Measurements from ENCODE around the gene SCFD1.
"Not testable (repeated sequence)": the region's sequence is repeated elsewhere in the genome, so short reads cannot be mapped to it uniquely, and the experiment has no call there.

SCFD1 gene

DNA sequence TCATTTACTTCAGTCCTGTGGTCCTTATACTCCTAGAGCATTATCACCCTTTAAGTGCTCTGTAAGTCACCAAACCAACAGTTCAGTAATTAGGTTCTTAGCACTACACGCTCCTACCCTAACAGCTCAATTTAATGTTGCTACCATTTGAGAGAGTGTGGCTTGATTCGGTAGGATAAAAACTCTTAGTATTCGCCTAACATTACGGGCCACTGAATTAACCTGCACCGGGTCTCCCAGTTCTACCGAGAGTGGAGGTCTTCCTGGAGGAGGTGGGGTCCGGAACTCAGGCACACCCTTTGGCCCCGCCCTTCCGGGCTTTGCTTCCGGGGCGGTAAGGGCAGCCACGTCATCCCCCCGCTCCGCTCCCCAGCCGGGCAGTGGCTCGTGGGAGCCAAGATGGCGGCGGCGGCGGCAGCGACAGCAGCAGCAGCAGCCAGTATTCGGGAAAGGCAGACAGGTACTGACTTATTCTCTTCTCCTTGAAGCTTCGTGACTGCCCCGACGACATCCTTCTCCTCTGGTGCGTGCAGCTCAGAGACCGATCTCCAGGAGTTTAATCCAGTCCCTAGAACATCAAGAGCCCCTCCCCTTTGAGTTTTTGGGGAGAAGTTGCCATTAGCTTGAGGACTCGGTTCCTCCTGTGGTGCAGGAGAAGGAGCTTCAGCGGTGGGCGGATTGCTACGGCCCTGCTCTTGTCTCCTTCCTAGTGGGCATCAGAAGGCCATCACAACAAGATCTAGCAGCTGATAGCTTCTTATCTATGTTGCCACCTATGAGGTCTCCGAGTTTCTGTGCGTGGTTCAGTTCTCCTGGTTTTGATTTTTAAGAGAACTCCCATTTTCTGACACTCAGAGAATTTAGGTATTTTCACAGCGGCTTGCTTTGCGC, at the start of gene SCFD1:
Gene SCFD1 (plus strand): TSS at position 380 of the 891 bp plus-strand sequence. CDS start 20 bp downstream, at position 400.
- DNase-seq, result peak; percentile 91 to 95

- DNase-seq, result no peak
These were observed 49.3 kb upstream of the SCFD1 start for GRCh38 chr14:30572771-30573170.

DNA sequence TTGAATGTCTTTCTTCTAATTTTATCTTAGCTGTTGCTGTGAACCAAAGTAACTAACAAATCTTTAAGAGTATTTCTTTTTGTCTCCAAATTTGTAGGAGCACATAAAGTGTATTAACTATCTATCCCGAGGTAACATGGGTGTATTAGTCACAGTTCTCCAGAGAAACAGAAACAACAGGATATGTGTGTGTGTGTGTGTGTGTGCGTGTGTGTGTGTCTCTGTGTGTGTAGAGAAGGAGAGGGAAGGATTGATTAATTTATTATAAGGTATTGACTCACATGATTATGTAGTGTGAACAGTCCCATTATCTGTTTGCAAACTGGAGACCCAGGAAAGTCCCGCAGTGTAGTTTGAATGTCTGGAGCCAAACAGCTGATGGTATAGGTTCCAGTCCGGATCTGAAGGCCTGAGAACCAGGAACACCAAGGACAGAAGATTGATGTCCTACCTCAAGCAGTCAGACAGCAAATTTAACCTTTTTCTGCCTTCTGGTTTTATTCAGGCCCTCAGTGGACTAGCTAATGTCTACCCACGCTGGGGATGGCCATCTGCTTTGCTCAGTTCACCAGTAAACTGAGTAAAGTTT, 48.8 kb upstream of the SCFD1 start:
- no peak for DNase-seq

GRCh38 chr14:30573966-30574365, 48.2 kb upstream of the SCFD1 start:
- no peak for DNase-seq

DNA sequence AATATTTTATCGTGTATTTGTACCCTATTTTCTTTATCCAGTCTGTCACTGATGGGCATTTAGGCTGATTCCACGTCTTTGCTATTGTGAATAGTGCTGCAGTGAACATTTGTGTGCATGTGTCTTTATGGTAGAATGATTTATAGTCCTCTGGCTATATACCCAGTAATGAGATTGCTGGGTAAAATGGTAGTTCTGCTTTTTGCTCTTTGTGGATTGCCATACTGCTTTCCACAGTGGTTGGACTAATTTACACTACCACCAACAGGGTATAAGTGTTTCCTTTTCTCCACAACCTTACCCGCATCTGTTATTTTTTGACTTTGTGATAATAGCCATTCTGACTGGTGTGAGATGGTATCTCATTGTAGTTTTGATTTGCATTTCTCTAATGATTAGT, 47.3 kb upstream of the SCFD1 start:
- not testable (repeated sequence) for DNase-seq

- not testable (repeated sequence) for DNase-seq
These were observed 45.8 kb upstream of the SCFD1 start for GRCh38 chr14:30576333-30576732.

DNA sequence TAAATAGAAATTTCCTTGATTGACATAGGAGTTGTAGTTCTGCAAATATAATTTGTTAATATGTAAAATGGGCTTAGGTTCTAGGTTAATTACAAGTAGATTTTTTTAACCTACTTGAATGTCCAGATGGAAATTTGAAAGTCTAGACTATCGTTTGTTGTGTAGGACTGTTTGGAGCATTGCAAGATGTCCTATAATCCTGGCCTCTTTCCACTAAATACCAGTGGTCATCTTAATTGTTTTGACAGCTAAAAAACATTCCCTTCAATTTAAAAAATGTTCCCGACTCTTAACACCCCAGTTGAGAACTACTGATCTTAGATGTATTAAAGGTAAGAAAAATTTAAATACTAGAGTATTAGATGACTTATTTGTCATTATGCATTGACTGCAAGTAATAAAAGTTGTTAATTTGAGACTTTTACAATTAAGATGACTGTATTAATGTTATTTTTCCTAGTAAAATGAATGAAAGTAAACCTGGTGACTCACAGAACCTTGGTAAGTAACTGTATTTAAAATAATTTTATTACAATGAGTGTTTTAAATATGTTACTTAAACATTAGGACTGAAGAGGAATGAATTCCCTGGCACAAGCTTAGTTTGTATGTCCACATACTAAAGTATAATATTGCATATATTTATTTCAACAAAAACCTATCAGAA, 41.4 kb upstream of the SCFD1 start:
- no peak for DNase-seq

DNA sequence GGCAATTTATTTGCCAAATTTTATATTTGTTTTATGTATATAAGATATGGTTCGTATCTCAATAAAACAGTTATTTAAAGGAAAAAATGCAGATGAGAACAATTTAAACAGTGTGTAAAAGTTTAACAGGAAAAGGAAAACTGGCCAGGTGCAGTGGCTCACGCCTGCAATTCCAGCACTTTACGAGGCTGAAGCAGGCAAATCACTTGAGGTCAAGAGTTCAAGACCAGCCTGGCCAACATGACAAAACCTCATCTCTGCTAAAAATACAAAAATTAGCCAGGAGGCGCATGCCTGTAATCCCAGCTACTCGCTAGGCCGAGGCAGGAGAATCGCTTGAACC, 40.9 kb upstream of the SCFD1 start:
- no peak for DNase-seq

DNA sequence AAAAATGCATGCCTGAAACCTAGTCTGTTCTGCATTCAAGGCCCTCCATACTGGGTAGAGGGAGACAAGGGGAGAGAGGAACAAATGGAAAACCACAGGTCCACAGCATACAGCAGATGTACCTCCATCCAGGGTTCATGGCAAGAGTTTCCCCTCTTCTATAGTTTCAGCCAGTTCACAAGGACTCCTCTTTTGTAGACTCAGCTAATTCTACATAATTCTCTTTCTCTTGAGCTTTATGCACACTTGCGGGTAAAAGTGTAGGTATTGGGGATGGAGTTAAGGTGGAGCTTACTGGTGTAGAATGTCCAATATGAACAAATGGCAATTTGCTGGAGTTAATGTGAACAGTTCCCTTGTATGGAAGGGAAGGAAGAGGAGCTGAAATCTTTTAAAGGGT, 39.7 kb upstream of the SCFD1 start:
- DNase-seq, result no peak

DNA sequence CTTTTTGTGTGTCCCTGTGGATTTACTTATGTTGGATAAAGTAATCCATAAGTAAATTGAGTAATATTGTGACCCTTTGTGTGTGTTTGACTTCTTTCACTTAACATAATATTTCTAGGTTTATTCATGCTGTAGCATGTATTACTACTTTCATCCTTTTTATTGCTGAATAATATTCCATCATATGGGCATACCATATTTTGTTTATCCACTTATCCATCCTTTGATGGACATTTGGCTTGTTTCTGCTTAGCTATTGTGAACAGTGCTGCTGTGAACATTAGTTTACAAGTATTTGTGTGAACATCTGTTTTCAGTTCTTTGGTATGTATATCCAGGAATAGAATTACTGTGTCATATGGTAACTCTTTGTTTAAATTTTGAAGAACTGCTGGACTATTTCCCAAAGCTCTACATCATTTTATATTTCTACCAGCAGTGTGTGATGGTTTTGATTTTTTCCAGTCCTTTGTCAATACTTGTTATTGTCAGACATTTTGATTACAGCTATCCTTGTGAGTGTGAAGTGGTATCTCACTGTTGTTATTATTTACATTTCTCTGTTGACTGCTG, 38.0 kb upstream of the SCFD1 start:
- DNase-seq, result no peak

GRCh38 chr14:30585204-30585603, 36.9 kb upstream of the SCFD1 start:
- no peak for DNase-seq

- no peak for DNase-seq
These were observed 35.0 kb upstream of the SCFD1 start for GRCh38 chr14:30587141-30587540.

DNA sequence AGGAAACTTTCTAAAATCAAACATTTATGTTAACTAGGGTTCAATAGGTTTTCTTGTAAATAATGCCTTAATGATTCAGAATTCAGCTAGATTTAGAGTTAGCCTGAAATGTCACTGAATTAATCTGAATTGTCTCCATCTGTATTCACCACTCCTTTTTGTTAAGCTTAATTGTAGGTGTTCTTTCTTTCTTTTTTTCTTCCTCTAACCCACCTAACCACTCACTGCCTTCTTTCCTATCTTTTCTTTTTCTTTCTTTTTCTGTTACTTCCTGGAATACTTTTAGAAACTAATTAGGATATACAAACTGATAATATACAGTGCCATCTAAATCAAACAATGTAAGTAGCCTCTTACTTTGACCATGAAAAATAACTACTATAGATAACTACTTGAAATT, 33.2 kb upstream of the SCFD1 start:
- no peak for DNase-seq

- no peak for DNase-seq
These were observed 25.2 kb upstream of the SCFD1 start for GRCh38 chr14:30596935-30597334.

- no peak for DNase-seq
These were observed 24.6 kb upstream of the SCFD1 start for GRCh38 chr14:30597504-30597903.

DNA sequence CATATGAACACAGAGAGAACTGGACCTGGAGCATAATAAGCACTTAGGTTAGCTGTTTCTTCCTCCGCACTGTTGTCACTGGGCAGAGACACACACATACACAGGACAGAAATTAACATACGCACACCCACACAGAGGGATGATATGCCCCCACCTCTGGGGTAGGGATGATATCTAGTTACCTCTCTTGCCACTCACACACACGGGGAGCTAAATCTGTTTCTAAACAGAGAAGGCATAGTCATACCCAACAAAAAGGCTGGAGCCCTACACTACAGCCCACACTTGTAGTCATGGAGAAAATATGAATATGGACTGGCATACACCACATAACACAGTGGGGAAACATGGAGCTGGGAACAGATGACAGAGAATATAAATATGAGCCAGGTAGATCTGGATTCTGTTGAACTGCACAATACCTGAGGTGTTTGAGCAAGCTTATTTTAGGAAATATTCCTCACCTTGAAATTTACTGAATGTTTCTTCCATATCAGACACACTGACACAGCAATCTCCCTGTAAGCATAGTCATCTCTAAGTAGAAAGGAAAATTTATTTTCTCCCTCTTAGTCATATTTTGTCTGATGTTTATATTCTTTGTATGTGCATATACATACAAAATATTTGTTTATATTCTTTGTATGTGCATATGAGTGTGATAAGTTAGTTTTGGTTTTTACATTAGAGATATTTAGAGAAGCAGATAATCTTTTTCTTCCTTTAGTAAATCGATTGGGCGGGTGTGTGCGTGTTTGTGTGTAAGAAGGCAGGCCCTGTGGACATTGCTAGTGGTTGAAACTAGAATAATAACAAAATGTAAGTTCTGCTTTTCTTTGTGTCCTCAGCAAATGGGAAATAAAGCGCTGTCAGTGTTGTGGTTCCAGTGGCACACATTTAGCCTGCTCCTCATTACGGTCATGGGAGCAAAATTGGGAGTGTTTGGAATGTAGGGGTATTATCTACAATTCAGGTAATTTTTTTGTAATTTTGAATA, 20.9 kb upstream of the SCFD1 start:
- DNase-seq, result no peak

GRCh38 chr14:30603402-30603801, 18.7 kb upstream of the SCFD1 start:
- DNase-seq, result no peak

GRCh38 chr14:30604696-30605095, 17.4 kb upstream of the SCFD1 start:
- not testable (repeated sequence) for DNase-seq

- DNase-seq, result no peak
These were observed 14.9 kb upstream of the SCFD1 start for GRCh38 chr14:30607156-30607780.

DNA sequence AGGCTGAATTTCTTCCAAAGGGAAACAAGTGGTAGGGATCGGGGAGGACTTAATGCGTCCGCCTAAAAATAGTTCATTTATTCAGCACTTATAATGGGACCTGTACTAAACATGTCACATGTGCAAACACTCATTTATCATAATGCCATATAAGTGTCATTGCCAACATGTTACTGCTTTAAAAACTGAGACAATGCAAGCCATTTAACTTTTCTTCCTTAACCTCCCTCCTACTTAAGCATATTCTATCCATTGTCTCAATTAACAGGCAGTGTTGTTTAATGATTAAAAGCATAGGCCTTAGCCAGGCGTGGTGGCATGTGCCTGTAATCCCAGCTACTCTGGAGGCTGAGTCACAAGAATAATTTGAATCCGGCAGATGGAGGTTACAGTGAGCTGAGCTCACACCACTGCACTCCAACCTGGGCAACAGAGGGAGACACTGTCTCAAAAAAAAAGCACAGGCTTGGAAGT, 13.5 kb upstream of the SCFD1 start:
- no peak for DNase-seq

GRCh38 chr14:30610787-30611343, 11.3 kb upstream of the SCFD1 start:
- no peak for DNase-seq

Measured in activated T-cell treated with anti-CD3 and anti-CD28 coated beads, Interleukin-2, amount 50 U/mL, for 48 hours (primary cell).